ENCODE data around the gene CREB3L2.
"Not testable (repeated sequence)": the region's sequence is repeated elsewhere in the genome, so short reads cannot be mapped to it uniquely, and the experiment has no call there.

CREB3L2 gene

GRCh38 chr7:137836113-137836509 lies 165.8 kb downstream of the CREB3L2 start:
- Histone ChIP-seq H3K36me3 (ENCODE audit: control insufficient read depth in 2 of 2, insufficient read depth in 2 of 2, low read length in 2 of 2) (no peaks in the 10 kb centered on the region), H3K4me3 (ENCODE audit: low read length in 2 of 2) (no peak overlapping the region), H3K9ac (ENCODE audit: low read depth in 1 of 2, low read length in 2 of 2) (no peak overlapping the region), H3K4me1 (ENCODE audit: control insufficient read depth in 2 of 2, insufficient read depth in 2 of 2, low read length in 2 of 2) (no peaks in the 10 kb centered on the region), H3K27ac (ENCODE audit: low read depth in 2 of 2, low read length in 2 of 2) (no peak overlapping the region), H3K27me3 (ENCODE audit: control insufficient read depth in 2 of 2, insufficient read depth in 2 of 2, low read length in 2 of 2) (peaks cover 0 to 2% of the 10 kb centered on the region in 2 donors), H3K9me3 (ENCODE audit: control insufficient read depth in 2 of 2, low read length in 2 of 2) (peaks cover 2 to 3% of the 10 kb centered on the region in 2 donors)

DNA sequence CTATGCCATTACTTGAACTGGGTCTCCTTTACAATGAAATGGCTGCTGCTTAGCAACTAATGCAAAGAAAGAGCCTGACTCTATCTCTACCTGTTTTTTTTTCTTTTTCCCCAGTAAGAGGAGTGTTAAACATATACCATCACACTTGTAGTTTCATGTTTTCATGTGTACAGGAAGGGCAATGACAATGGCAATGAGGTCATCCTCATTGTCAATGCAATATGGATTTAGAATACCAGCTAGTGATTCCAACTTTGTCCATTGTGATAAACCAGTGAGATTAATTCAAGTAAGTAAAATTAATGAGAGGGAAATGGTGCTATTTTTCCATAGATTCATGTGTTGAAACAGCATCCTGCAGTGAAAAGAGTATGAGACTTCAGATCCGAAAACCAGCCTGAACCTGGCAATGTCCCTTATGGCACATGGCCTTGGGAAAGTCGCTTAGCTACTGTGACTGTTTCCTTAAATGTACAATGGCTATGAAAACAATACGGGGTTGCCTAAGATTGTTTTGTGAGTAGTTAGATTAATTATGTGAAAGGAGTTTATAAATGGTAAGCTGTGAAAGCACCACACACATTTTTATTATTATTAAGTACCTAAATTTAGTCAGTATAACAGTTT lies 166.3 kb downstream of the CREB3L2 start:
- peaks cover 2 to 3% of the 10 kb centered on the region in 2 donors for H3K9me3 ChIP-seq (ENCODE audit: control insufficient read depth in 2 of 2, low read length in 2 of 2)
- no peak overlapping the region for H3K27ac ChIP-seq (ENCODE audit: low read depth in 2 of 2, low read length in 2 of 2)
- no peaks in the 10 kb centered on the region for H3K4me1 ChIP-seq (ENCODE audit: control insufficient read depth in 2 of 2, insufficient read depth in 2 of 2, low read length in 2 of 2)
- H3K9ac ChIP-seq (ENCODE audit: low read depth in 1 of 2, low read length in 2 of 2): no peak overlapping the region
- peaks cover 0 to 2% of the 10 kb centered on the region in 2 donors for H3K27me3 ChIP-seq (ENCODE audit: control insufficient read depth in 2 of 2, insufficient read depth in 2 of 2, low read length in 2 of 2)
- H3K4me3 ChIP-seq (ENCODE audit: low read length in 2 of 2): no peak overlapping the region
- no peaks in the 10 kb centered on the region for H3K36me3 ChIP-seq (ENCODE audit: control insufficient read depth in 2 of 2, insufficient read depth in 2 of 2, low read length in 2 of 2)

DNA sequence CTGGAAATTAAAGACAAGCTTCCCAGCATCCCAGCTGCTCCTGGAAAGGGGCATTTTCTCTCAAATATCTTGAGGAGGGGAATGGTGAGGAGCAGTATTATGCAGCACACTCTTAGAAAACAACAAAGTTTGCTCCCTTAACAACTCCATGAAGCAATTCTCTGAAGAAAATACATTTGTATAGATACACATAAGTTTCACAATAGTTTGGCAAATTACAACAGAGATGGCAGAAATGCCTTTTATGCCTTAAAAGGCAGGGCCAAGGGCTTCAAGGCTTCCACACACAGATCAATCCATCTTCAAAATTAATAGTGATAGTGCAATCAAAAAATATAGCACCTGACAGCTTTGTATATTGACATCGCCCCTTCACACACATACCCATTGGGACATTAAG lies 167.3 kb downstream of the CREB3L2 start:
- no peak overlapping the region for H3K4me3 ChIP-seq (ENCODE audit: low read length in 2 of 2)
- no peak overlapping the region for H3K27ac ChIP-seq (ENCODE audit: low read depth in 2 of 2, low read length in 2 of 2)
- no peaks in the 10 kb centered on the region for H3K4me1 ChIP-seq (ENCODE audit: control insufficient read depth in 2 of 2, insufficient read depth in 2 of 2, low read length in 2 of 2)
- no peaks in the 10 kb centered on the region for H3K27me3 ChIP-seq (ENCODE audit: control insufficient read depth in 2 of 2, insufficient read depth in 2 of 2, low read length in 2 of 2)
- H3K9me3 ChIP-seq (ENCODE audit: control insufficient read depth in 2 of 2, low read length in 2 of 2): peaks cover 2 to 3% of the 10 kb centered on the region in 2 donors
- H3K9ac ChIP-seq (ENCODE audit: low read depth in 1 of 2, low read length in 2 of 2): no peak overlapping the region
- H3K36me3 ChIP-seq (ENCODE audit: control insufficient read depth in 2 of 2, insufficient read depth in 2 of 2, low read length in 2 of 2): no peaks in the 10 kb centered on the region

DNA sequence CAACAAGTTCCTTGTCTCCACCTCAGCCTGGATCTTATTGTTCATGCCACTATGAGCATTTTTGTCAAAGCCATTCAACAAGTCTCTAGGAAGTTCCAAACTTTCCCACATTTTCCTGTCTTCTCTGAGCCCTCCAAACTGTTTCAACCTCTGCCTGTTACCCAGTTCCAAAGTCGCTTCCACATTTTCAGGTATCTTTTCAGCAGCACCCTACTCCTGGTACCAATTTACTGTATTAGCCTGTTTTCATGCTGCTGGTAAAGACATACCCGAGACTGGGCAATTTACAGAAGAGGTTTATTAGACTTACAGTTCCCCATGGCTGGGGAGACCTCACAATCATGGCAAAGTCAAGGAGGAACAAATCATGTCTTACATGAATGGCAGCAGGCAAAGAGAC lies 168.9 kb downstream of the CREB3L2 start:
- H3K27ac ChIP-seq (ENCODE audit: low read depth in 2 of 2, low read length in 2 of 2); H3K4me1 ChIP-seq (ENCODE audit: control insufficient read depth in 2 of 2, insufficient read depth in 2 of 2, low read length in 2 of 2); H3K4me3 ChIP-seq (ENCODE audit: low read length in 2 of 2); H3K27me3 ChIP-seq (ENCODE audit: control insufficient read depth in 2 of 2, insufficient read depth in 2 of 2, low read length in 2 of 2); H3K36me3 ChIP-seq (ENCODE audit: control insufficient read depth in 2 of 2, insufficient read depth in 2 of 2, low read length in 2 of 2); H3K9ac ChIP-seq (ENCODE audit: low read depth in 1 of 2, low read length in 2 of 2); H3K9me3 ChIP-seq (ENCODE audit: control insufficient read depth in 2 of 2, low read length in 2 of 2): not testable (repeated sequence)

DNA sequence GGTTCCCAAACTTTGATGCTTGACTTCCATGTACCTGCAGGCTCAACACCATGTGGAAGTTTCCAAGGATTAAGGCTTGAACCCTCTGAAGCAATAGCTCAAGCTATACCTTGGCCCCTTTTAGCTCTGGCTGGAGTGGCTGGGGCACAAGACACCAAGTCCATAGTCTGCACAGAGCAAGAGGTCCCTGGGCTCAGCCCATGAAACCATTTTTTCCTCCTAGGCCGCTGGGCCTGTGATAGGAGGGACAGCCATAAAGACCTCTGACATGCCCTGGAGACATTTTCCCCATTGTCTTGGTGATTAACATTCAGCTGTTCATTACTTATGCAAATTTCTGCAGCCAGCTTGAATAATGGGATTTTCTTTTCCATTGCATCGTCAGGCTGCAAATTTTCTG lies 169.5 kb downstream of the CREB3L2 start:
- no peak overlapping the region for H3K9ac ChIP-seq (ENCODE audit: low read depth in 1 of 2, low read length in 2 of 2)
- no peak overlapping the region for H3K27ac ChIP-seq (ENCODE audit: low read depth in 2 of 2, low read length in 2 of 2)
- H3K4me1 ChIP-seq (ENCODE audit: control insufficient read depth in 2 of 2, insufficient read depth in 2 of 2, low read length in 2 of 2): no peaks in the 10 kb centered on the region
- no peak overlapping the region for H3K4me3 ChIP-seq (ENCODE audit: low read length in 2 of 2)
- no peaks in the 10 kb centered on the region for H3K36me3 ChIP-seq (ENCODE audit: control insufficient read depth in 2 of 2, insufficient read depth in 2 of 2, low read length in 2 of 2)
- H3K9me3 ChIP-seq (ENCODE audit: control insufficient read depth in 2 of 2, low read length in 2 of 2): peaks cover 2 to 3% of the 10 kb centered on the region in 2 donors
- H3K27me3 ChIP-seq (ENCODE audit: control insufficient read depth in 2 of 2, insufficient read depth in 2 of 2, low read length in 2 of 2): no peaks in the 10 kb centered on the region

DNA sequence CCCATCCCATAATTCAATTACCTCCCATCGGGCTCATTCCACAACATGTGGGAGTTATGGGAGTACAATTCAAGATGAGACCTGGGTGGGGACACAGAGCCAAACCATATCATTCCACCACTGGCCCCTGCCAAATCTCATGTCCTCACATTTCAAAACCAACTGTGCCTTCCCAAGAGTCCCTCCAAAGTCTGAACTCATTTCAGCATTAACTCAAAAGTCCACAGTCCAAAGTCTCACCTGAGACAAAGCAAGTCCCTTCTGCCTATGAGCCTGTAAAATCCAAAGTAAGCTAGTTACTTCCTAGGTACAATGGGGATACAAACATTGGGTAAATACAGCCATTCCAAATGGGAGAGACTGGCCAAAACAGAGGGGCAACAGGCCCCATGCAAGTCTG lies 170.3 kb downstream of the CREB3L2 start:
- not testable (repeated sequence) for H3K27ac ChIP-seq (ENCODE audit: low read depth in 2 of 2, low read length in 2 of 2); H3K9me3 ChIP-seq (ENCODE audit: control insufficient read depth in 2 of 2, low read length in 2 of 2); H3K36me3 ChIP-seq (ENCODE audit: control insufficient read depth in 2 of 2, insufficient read depth in 2 of 2, low read length in 2 of 2); H3K9ac ChIP-seq (ENCODE audit: low read depth in 1 of 2, low read length in 2 of 2); H3K4me3 ChIP-seq (ENCODE audit: low read length in 2 of 2); H3K4me1 ChIP-seq (ENCODE audit: control insufficient read depth in 2 of 2, insufficient read depth in 2 of 2, low read length in 2 of 2); H3K27me3 ChIP-seq (ENCODE audit: control insufficient read depth in 2 of 2, insufficient read depth in 2 of 2, low read length in 2 of 2)

- no peaks in the 10 kb centered on the region for H3K27me3 ChIP-seq (ENCODE audit: control insufficient read depth in 2 of 2, insufficient read depth in 2 of 2, low read length in 2 of 2)
- no peak overlapping the region for H3K4me3 ChIP-seq (ENCODE audit: low read length in 2 of 2)
- no peak overlapping the region for H3K9ac ChIP-seq (ENCODE audit: low read depth in 1 of 2, low read length in 2 of 2)
- H3K27ac ChIP-seq (ENCODE audit: low read depth in 2 of 2, low read length in 2 of 2): no peak overlapping the region
- H3K4me1 ChIP-seq (ENCODE audit: control insufficient read depth in 2 of 2, insufficient read depth in 2 of 2, low read length in 2 of 2): no peaks in the 10 kb centered on the region
- peaks cover 2 to 3% of the 10 kb centered on the region in 2 donors for H3K9me3 ChIP-seq (ENCODE audit: control insufficient read depth in 2 of 2, low read length in 2 of 2)
- H3K36me3 ChIP-seq (ENCODE audit: control insufficient read depth in 2 of 2, insufficient read depth in 2 of 2, low read length in 2 of 2): no peaks in the 10 kb centered on the region
Measured at GRCh38 chr7:137829337-137829992, 172.4 kb downstream of the CREB3L2 start.

- Histone ChIP-seq H3K27ac (ENCODE audit: low read depth in 2 of 2, low read length in 2 of 2) (no peak overlapping the region), H3K9me3 (ENCODE audit: control insufficient read depth in 2 of 2, low read length in 2 of 2) (peaks cover 2 to 3% of the 10 kb centered on the region in 2 donors), H3K4me1 (ENCODE audit: control insufficient read depth in 2 of 2, insufficient read depth in 2 of 2, low read length in 2 of 2) (no peaks in the 10 kb centered on the region), H3K36me3 (ENCODE audit: control insufficient read depth in 2 of 2, insufficient read depth in 2 of 2, low read length in 2 of 2) (no peaks in the 10 kb centered on the region), H3K9ac (ENCODE audit: low read depth in 1 of 2, low read length in 2 of 2) (no peak overlapping the region), H3K4me3 (ENCODE audit: low read length in 2 of 2) (no peak overlapping the region), H3K27me3 (ENCODE audit: control insufficient read depth in 2 of 2, insufficient read depth in 2 of 2, low read length in 2 of 2) (no peaks in the 10 kb centered on the region)
Measured at GRCh38 chr7:137828456-137828855, 173.4 kb downstream of the CREB3L2 start.

DNA sequence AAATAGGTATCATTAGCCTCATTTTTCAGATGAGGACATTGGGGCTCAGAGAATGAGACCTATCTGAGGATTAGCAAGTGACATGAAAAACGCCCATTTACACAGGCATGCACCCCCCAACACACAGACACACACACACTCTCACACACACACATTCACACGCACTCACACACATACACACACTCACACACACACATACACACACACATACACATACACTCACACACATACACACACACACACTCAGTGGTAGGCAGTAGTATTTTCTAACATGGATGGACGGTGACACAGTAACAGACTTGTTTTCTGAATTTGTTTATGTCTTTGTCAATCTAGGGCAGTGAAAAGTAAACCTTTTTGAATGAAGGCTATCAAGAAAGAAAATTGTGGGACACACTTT lies 176.4 kb downstream of the CREB3L2 start:
- H3K9me3 ChIP-seq (ENCODE audit: control insufficient read depth in 2 of 2, low read length in 2 of 2): no peaks in the 10 kb centered on the region
- H3K27ac ChIP-seq (ENCODE audit: low read depth in 2 of 2, low read length in 2 of 2): no peak overlapping the region
- H3K4me3 ChIP-seq (ENCODE audit: low read length in 2 of 2): no peak overlapping the region
- no peaks in the 10 kb centered on the region for H3K27me3 ChIP-seq (ENCODE audit: control insufficient read depth in 2 of 2, insufficient read depth in 2 of 2, low read length in 2 of 2)
- no peaks in the 10 kb centered on the region for H3K36me3 ChIP-seq (ENCODE audit: control insufficient read depth in 2 of 2, insufficient read depth in 2 of 2, low read length in 2 of 2)
- no peaks in the 10 kb centered on the region for H3K4me1 ChIP-seq (ENCODE audit: control insufficient read depth in 2 of 2, insufficient read depth in 2 of 2, low read length in 2 of 2)
- H3K9ac ChIP-seq (ENCODE audit: low read depth in 1 of 2, low read length in 2 of 2): no peak overlapping the region

All from mucosa of rectum (tissue), 2 donors.